T47D (cell line): Measurements from ENCODE around the gene GPBP1L1.
"Not testable (repeated sequence)": the region's sequence is repeated elsewhere in the genome, so short reads cannot be mapped to it uniquely, and the experiment has no call there.

Experiments used
- DNase-seq, 2 experiments: peaks; one replicate each; pipeline versions ENCODE4 v3.0.0 to v3.0.0-alpha.2; 2011 to 2012; ENCODE audit warnings: low read depth in 1 of 2, low spot score in 1 of 2
- JUND ChIP-seq: IDR thresholded peaks from 2 replicates; pipeline ENCODE4 v1.6.1; 2012; ENCODE audit warnings: low read depth
- in situ Hi-C: cut with HindIII; loops from 2 replicates; pipeline ENCODE4 v1.10.0; 2016; ENCODE audit warnings: low sequenced_read_pairs, low pct_unique_long_range_greater_than_20kb

The GPBP1L1 gene

GRCh38 chr1:45686288-45687013 is at the start of gene GPBP1L1:
Gene GPBP1L1 (minus strand): TSS chr1:45686533. CDS start chr1:45659087, 27,446 bp downstream.
- TF ChIP-seq JUND = no peak
- in situ Hi-C loops = no loop called here
- peak; percentile 85 to 94 for DNase-seq

DNA sequence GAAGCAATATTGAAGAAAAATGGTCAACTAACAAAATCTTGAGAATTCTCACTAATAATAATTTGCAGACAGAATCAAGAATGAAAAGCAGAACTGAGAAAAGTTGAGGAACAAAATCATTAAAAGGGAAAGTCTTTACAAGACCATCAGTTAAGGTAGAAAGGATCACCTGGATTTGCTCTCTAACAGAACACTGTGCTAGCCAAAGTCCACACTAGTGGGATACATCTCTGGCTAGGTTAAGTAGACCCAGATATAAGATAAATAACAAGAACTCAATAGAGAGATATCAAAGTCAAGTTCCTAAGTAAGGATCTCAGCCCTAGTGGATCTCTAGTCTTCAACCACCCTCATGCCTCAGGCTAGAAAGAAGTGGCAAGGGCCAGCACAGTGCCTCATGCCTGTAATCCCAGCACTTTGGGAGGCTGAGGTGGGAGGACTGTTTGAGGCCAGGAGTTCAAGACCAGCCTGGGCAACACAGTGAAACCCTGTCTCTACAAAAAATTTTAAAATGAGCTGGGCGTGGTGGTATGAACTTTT is 44.5 kb upstream of the GPBP1L1 start:
- DNase-seq = no peak
- in situ Hi-C loops = no loop called here
- TF ChIP-seq JUND = no peak

- TF ChIP-seq JUND = no peak
- DNase-seq = peak in 1 of 2 experiments; percentile 36
- in situ Hi-C loops = no loop called here
These were observed 43.9 kb upstream of the GPBP1L1 start for GRCh38 chr1:45730075-45730779.

- DNase-seq, in situ Hi-C loops: not testable (repeated sequence)
These were observed 39.7 kb upstream of the GPBP1L1 start for GRCh38 chr1:45726007-45726406.

DNA sequence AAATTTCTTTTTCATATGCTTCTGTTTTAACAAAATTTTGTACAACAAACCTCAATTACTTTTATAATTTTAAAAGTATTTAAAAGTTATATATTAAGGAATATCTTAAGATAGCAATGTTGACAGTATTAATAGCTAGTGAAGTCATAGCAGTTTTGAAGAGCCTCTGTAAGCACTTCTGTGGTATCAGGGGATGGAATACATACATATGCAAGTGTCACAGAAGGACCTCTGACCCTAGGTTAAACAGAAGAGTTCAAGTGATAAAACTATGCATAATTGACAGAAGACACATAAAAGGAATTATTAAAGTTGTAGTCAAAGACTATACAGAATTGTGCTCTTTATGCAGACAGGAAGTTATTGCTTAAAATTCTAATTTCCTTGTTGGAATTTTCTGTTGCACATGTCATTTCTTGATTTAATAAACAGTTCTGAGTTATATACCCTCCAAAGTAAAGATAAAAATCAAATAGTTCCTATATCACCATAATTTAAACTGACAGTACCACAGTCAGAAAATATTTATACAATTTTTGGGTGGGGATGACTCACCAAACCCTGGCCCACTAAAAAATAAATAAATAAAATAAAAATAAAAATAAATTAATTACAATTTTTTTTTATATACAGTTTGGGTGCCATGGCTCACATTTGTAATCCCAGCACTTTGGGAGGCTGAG is 37.1 kb upstream of the GPBP1L1 start:
- in situ Hi-C loops = no loop called here

DNA sequence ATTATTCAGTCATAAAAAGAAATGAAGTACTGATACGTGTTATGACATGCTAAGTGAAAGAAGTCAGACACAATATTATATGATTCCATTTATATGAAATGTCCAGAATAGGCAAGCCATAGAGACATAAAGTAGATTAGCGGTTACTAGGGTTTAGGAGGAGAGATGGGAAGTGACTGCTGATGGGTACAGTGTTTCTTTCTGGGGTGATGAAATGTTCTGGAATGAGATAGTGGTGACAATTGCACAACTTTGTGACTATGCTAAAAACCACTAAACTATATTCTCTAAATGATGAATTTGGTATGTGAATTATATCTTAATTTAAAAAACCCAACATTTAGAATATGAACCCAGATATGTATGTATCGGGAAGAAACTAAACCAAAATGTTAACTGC is 36.5 kb upstream of the GPBP1L1 start:
- in situ Hi-C loops = no loop called here
- no peak for DNase-seq
- TF ChIP-seq JUND = no peak

More for the DNA sequence above, 37.1 kb upstream of the GPBP1L1 start:
- no peak for TF ChIP-seq JUND
- DNase-seq = no peak

GRCh38 chr1:45721207-45721606 is 34.9 kb upstream of the GPBP1L1 start:
- in situ Hi-C loops = no loop called here
- TF ChIP-seq JUND = no peak
- DNase-seq = no peak

DNA sequence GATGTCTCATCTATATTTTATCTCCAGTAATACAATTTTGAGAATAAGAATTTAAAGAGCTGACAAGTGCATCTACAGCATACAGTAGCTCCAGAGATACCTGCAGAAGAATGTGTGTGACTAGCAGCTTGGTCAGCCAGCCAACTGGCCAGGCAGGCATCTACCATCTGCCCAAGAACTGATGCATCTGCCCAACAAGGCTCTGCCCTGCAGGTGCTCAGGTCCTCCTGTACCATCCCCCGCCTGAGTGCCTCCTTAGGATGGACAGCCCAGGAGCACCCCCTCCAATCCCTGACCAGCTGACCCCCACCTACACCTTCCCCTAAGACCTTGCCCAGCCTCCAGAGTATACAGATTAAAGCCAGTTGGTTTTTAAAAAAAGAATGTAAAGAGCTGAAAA is 32.0 kb upstream of the GPBP1L1 start:
- TF ChIP-seq JUND = no peak
- in situ Hi-C loops = no loop called here
- no peak for DNase-seq

DNA sequence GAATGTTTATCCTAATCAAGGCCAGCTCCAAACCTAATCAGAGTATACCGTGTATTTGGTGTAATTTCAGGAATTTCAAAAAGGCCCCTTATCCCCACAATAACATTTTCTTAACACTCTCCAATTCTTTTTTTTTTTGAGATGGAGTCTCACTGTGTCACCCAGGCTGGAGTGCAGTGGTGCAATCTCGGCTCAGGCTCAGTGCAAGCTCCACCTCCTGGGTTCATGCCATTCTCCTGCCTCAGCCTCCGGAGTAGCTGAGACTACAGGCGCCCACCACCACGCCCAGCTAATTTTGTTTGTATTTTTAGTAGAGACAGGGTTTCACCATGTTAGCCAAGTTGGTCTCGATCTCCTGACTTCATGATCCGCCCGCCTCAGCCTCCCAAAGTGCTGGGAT is 31.1 kb upstream of the GPBP1L1 start:
- DNase-seq, in situ Hi-C loops: not testable (repeated sequence)

GRCh38 chr1:45716700-45717099 is 30.4 kb upstream of the GPBP1L1 start:
- in situ Hi-C loops = no loop called here
- no peak for DNase-seq
- TF ChIP-seq JUND = no peak

DNA sequence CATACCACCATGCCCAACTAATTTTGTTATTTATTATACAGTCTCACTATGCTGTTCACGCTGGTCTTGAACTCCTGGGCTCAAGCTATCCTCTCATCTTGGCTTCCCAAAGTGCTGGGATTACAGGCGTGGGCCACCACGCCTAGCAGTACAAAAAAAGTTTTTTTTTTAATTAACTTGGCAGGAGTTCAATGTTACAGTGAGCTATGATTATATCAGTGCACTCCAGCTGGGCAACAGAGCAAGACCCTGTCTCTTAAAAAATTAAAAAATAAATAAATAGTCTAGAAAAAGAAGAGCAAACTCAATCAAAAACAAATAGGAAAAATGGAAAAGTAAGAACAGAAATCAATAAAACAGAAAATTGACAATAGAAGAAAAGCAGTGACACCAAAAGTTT is 27.4 kb upstream of the GPBP1L1 start:
- no peak for DNase-seq
- TF ChIP-seq JUND = no peak
- in situ Hi-C loops = no loop called here

DNA sequence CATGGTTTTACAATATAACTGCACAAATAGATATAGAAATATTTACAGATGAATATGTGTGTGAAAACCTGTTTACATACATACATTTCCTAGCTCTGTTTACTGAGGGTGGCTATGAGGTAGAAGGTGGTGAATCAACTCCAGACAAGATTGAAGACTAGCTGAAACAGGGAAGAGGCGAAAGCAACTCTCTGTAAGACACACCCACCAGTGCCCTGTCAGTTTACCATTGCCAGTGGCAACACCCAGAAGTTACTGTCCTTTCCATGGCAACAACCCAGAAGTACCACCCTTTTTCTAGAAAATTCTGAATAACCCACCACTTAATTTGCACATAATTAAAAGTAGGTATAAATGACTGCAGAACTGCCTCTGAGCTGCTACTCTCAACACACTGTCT is 18.3 kb upstream of the GPBP1L1 start:
- no peak for DNase-seq
- in situ Hi-C loops = no loop called here
- no peak for TF ChIP-seq JUND

DNA sequence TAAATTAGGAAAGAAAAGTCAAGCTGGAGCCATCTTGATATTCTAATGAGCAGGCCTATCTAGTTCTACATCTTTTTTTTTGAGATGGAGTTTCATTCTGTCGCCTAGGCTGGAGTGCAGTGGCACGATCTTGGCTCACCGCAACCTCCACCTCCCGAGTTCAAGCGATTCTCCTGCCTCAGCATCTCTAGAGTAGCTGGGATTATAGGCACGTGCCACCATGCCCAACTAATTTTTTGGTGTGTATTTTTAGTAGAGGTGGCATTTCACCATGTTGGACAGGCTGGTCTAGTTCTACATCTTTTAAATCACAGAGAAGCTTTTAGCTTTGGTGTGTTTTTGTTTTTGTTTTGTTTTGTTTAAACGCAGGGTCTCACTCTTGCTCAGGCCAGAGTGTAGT is 8.5 kb upstream of the GPBP1L1 start:
- no peak for DNase-seq
- TF ChIP-seq JUND = no peak
- in situ Hi-C loops = no loop called here

DNA sequence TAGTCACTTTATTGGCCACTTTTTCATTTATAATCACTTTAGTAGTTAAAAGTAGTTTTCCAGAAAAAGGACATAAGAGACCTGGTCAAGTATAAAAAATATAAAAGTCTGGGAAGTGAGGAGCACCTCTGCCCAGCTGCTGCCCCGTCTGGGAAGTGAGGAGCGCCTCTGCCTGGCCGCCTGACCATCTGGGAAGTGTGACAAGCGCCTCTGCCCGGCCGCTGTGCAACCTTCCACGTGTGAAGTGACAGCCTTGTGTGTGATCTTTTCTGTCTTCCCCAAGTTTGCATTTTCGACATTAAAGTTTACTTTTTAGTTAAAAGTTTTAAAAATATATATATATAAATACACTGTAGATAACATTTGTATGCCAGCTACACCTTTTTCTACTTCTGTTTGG is 7.5 kb upstream of the GPBP1L1 start:
- DNase-seq, in situ Hi-C loops: not testable (repeated sequence)
